PC-9 (cell line): ENCODE data around the gene ITPKB. TPM values are rescaled to one million over a fixed set of nuclear protein-coding genes. Genes with fewer than 3 reads are reported as not detected.

Experiments used
- BruUV-seq: library from RNA; stranded (reverse); fragments of 400-500 nt; replicated peaks from 2 replicates; lab custom pipeline; 2021; lab: Mats Ljungman, UMichigan
- CTCF ChIA-PET: fragments of 300-600 bp; sonication (Branson Sonifier 250); formaldehyde crosslinking; loops from one replicate; lab custom pipeline; 2022; ENCODE audit warnings: antibody characterized with exemption; lab: Charles Lee
- POLR2A ChIA-PET: fragments of 300-600 bp; sonication (Branson Sonifier 250); formaldehyde crosslinking; loops from one replicate; lab custom pipeline; 2022; ENCODE audit warnings: antibody characterized with exemption; ENCODE audit not compliant: unreplicated experiment; lab: Charles Lee
- DNase-seq, 2 experiments: peaks; one replicate each; pipeline versions ENCODE4 v3.0.0 to v3.0.0-alpha.2; 2015 to 2022; ENCODE audit warnings: mixed read lengths in 1 of 2
- H2AFZ ChIP-seq: fragments of 200-600 bp; sonication (generic); 2 replicates; pipeline ENCODE4 v1.8.1; 2017; ENCODE audit warnings: antibody characterized with exemption
- H3F3A ChIP-seq: fragments of 200-600 bp; sonication (generic); 2 replicates; pipeline ENCODE4 v1.8.1; 2017; ENCODE audit warnings: antibody characterized with exemption, mild to moderate bottlenecking, low read depth; ENCODE audit not compliant: insufficient read depth
- H3K27ac ChIP-seq: fragments of 200-600 bp; sonication (generic); 2 replicates; pipeline ENCODE4 v1.6.1; 2016; ENCODE audit warnings: mixed run types
- H3K27me3 ChIP-seq: fragments of 200-600 bp; sonication (generic); 2 replicates; pipeline ENCODE4 v1.6.1; 2016; ENCODE audit warnings: low read depth, mixed run types; ENCODE audit not compliant: insufficient read depth
- H3K36me3 ChIP-seq: fragments of 200-600 bp; sonication (generic); 2 replicates; pipeline ENCODE4 v1.6.1; 2016; ENCODE audit warnings: low read depth, mixed run types
- H3K4me1 ChIP-seq: fragments of 200-600 bp; sonication (generic); replicated peaks from 2 replicates; pipeline ENCODE4 v1.6.1; 2016; ENCODE audit warnings: mixed run types; ENCODE audit not compliant: insufficient read depth
- H3K4me2 ChIP-seq: fragments of 200-600 bp; sonication (generic); 2 replicates; pipeline ENCODE4 v1.6.1; 2017; ENCODE audit warnings: mixed run types
- H3K4me3 ChIP-seq: fragments of 200-600 bp; sonication (generic); 2 replicates; pipeline ENCODE4 v1.6.1; 2016; ENCODE audit warnings: mixed run types
- H3K79me2 ChIP-seq: fragments of 200-600 bp; sonication (generic); 2 replicates; pipeline ENCODE4 v1.6.1; 2017; ENCODE audit warnings: low read depth, mixed run types
- H3K9me2 ChIP-seq: fragments of 200-600 bp; sonication (generic); 2 replicates; pipeline ENCODE4 v1.8.1; 2017; ENCODE audit warnings: mild to moderate bottlenecking; ENCODE audit not compliant: insufficient read depth
- H3K9me3 ChIP-seq: fragments of 200-600 bp; sonication (generic); 2 replicates; pipeline ENCODE4 v1.8.1; 2016; ENCODE audit warnings: low read depth; ENCODE audit not compliant: insufficient read depth
- H4K20me1 ChIP-seq: fragments of 200-600 bp; sonication (generic); 2 replicates; pipeline ENCODE4 v1.8.1; 2017; ENCODE audit not compliant: insufficient read depth
- CTCF ChIP-seq: fragments of 200-600 bp; sonication (generic); conservative IDR thresholded peaks from 2 replicates; pipeline ENCODE4 v1.6.1; 2017; ENCODE audit warnings: mixed run types, antibody characterized with exemption, mild to moderate bottlenecking, moderate library complexity
- EZH2 ChIP-seq: fragments of 200-600 bp; sonication (generic); IDR thresholded peaks from 2 replicates; pipeline ENCODE4 v1.8.0; 2017; ENCODE audit warnings: antibody characterized with exemption, low read depth
- intact Hi-C: fragments of 100-400 bp; cut with micrococcal nuclease; formaldehyde crosslinking; loops from one replicate; pipeline ENCODE4 v1.10.0; 2022; ENCODE audit not compliant: unreplicated experiment
- total RNA-seq: library from RNA; stranded (reverse); gene quantifications from 2 replicates; pipeline ENCODE4 v1.2.3, GENCODE V29; 2021

Gene ITPKB
- total RNA-seq, 1 experiment from 2014 or later = 13.4 TPM

GRCh38 chr1:226728448-226728847, 10.6 kb downstream of the ITPKB start:
- intact Hi-C loops = no loop called here
- TF ChIP-seq EZH2 (no peak), CTCF (no peak)
- no peaks in the 10 kb centered on the region for H3K36me3 ChIP-seq

GRCh38 chr1:226725897-226726267, 13.2 kb downstream of the ITPKB start:
- Histone ChIP-seq H3K36me3 (no peaks in the 10 kb centered on the region), H3K4me2 (no peak overlapping the region), H3K79me2 (peaks cover 23% of the 10 kb centered on the region), H3K27ac (no peak overlapping the region), H3F3A (peaks cover 5% of the 10 kb centered on the region; the same call in 1 of the 2 replicates), H4K20me1 (peaks cover 2% of the 10 kb centered on the region; the same call in 1 of the 2 replicates), H3K9me3 (no peaks in the 10 kb centered on the region), H3K9me2 (no peaks in the 10 kb centered on the region), H3K4me1 (peaks cover 21% of the 10 kb centered on the region), H2AFZ (no peak overlapping the region), H3K4me3 (no peak overlapping the region), H3K27me3 (no peaks in the 10 kb centered on the region)
- no peak for TF ChIP-seq EZH2
- no peak for TF ChIP-seq CTCF
- CTCF ChIA-PET = no interaction called here
- intact Hi-C loops = no loop called here
- no peak for DNase-seq
- POLR2A ChIA-PET = no interaction called here
- BruUV-seq = no TSS peak

More at GRCh38 chr1:226728448-226728847, 10.6 kb downstream of the ITPKB start:
- H3F3A ChIP-seq = peaks cover 5% of the 10 kb centered on the region; the same call in 1 of the 2 replicates
- POLR2A ChIA-PET = no interaction called here
- H3K4me3 ChIP-seq = no peak overlapping the region
- DNase-seq = no peak
- no peaks in the 10 kb centered on the region for H3K9me2 ChIP-seq
- H3K27me3 ChIP-seq = no peaks in the 10 kb centered on the region
- no TSS peak for BruUV-seq
- H3K4me1 ChIP-seq = peaks cover 17% of the 10 kb centered on the region
- H4K20me1 ChIP-seq = peaks cover 2% of the 10 kb centered on the region; the same call in 1 of the 2 replicates
- H3K79me2 ChIP-seq = peaks cover 14% of the 10 kb centered on the region
- no peak overlapping the region for H2AFZ ChIP-seq
- H3K9me3 ChIP-seq = no peaks in the 10 kb centered on the region
- no peak overlapping the region for H3K4me2 ChIP-seq
- no peak overlapping the region for H3K27ac ChIP-seq
- CTCF ChIA-PET = no interaction called here

GRCh38 chr1:226723657-226724532, 15.2 kb downstream of the ITPKB start:
- TF ChIP-seq EZH2 (no peak), CTCF (no peak)
- ChIA-PET POLR2A (no interaction called here), CTCF (no interaction called here)
- no peak overlapping the region for H2AFZ ChIP-seq
- H3K27ac ChIP-seq = no peak overlapping the region
- H3K9me2 ChIP-seq = no peaks in the 10 kb centered on the region
- peaks cover 2% of the 10 kb centered on the region; the same call in 1 of the 2 replicates for H4K20me1 ChIP-seq
- peak in 1 of 2 experiments; percentile 59 for DNase-seq
- H3K9me3 ChIP-seq = no peaks in the 10 kb centered on the region
- no peaks in the 10 kb centered on the region for H3K27me3 ChIP-seq
- H3K79me2 ChIP-seq = peaks cover 19% of the 10 kb centered on the region
- no TSS peak for BruUV-seq
- peaks cover 21% of the 10 kb centered on the region for H3K4me1 ChIP-seq
- peak overlapping the region; percentile 29 for H3K4me2 ChIP-seq
- intact Hi-C loops = loop anchor here (2.0 kb wide), 1 partner anchor 15 kb away; the partner anchor contains the start of gene ITPKB
- no peaks in the 10 kb centered on the region for H3K36me3 ChIP-seq
- H3F3A ChIP-seq = peaks cover 5% of the 10 kb centered on the region; the same call in 1 of the 2 replicates
- H3K4me3 ChIP-seq = no peak overlapping the region
